Activated CD4-positive, alpha-beta T cell treated with anti-CD3 and anti-CD28 coated beads, Interleukin-2, Interleukin-6, amounts not matched to agents 100 ng/mL and 50 ng/mL, durations not matched to agents 16 hours and 8 hours (primary cell): ENCODE data around the gene MIS18BP1.
"Not testable (repeated sequence)": the region's sequence is repeated elsewhere in the genome, so short reads cannot be mapped to it uniquely, and the experiment has no call there.

Source experiments
- DNase-seq: peaks from one replicate; pipeline ENCODE4 v3.0.0-alpha.2; 2020

The MIS18BP1 gene

GRCh38 chr14:45242706-45243105, 10.3 kb downstream of the MIS18BP1 start:
- DNase-seq, result no peak

- DNase-seq, result no peak
These were observed 14.0 kb downstream of the MIS18BP1 start for GRCh38 chr14:45238988-45239387.

GRCh38 chr14:45227566-45227965, 25.4 kb downstream of the MIS18BP1 start:
- DNase-seq, result no peak

GRCh38 chr14:45222485-45223262, 30.3 kb downstream of the MIS18BP1 start:
- DNase-seq, result no peak

GRCh38 chr14:45214341-45214740, 38.7 kb downstream of the MIS18BP1 start:
- DNase-seq, result not testable (repeated sequence)

- DNase-seq, result not testable (repeated sequence)
These were observed 39.3 kb downstream of the MIS18BP1 start for GRCh38 chr14:45213716-45214115.

GRCh38 chr14:45212231-45212630, 40.8 kb downstream of the MIS18BP1 start:
- DNase-seq, result no peak

- DNase-seq, result no peak
These were observed 41.7 kb downstream of the MIS18BP1 start for GRCh38 chr14:45211295-45211694.

- DNase-seq, result no peak
These were observed 42.8 kb downstream of the MIS18BP1 start for GRCh38 chr14:45210159-45210558.

- DNase-seq, result no peak
These were observed 48.8 kb downstream of the MIS18BP1 start for GRCh38 chr14:45204241-45204640.

GRCh38 chr14:45201905-45202304, 51.1 kb downstream of the MIS18BP1 start:
- DNase-seq, result peak; percentile 42

GRCh38 chr14:45199230-45199629, 53.8 kb downstream of the MIS18BP1 start:
- DNase-seq, result no peak

GRCh38 chr14:45198551-45198950, 54.5 kb downstream of the MIS18BP1 start:
- DNase-seq, result no peak

- DNase-seq, result no peak
These were observed 58.0 kb downstream of the MIS18BP1 start for GRCh38 chr14:45194964-45195363.

- no peak for DNase-seq
These were observed 67.7 kb downstream of the MIS18BP1 start for GRCh38 chr14:45185100-45185814.

GRCh38 chr14:45181806-45182205, 71.2 kb downstream of the MIS18BP1 start:
- no peak for DNase-seq

GRCh38 chr14:45181329-45181728, 71.7 kb downstream of the MIS18BP1 start:
- no peak for DNase-seq

- DNase-seq, result no peak
These were observed 75.9 kb downstream of the MIS18BP1 start for GRCh38 chr14:45177076-45177475.

GRCh38 chr14:45169906-45170305, 83.1 kb downstream of the MIS18BP1 start:
- DNase-seq, result no peak

- DNase-seq, result peak; percentile 62
These were observed 96.9 kb downstream of the MIS18BP1 start for GRCh38 chr14:45156067-45156466.
